Colon (tissue), 2 donors: ENCODE data around the gene SERF2.
"Not testable (repeated sequence)": the region's sequence is repeated elsewhere in the genome, so short reads cannot be mapped to it uniquely, and the experiment has no call there.

ENCODE experiments used
- FAIRE-seq: peaks from 2 replicates; lab custom pipeline; 2012; peaks lifted over from hg19 to GRCh38; lab: Jason Lieb, UNC
- donor health status: control.
- donor health status: control.

Gene SERF2

GRCh38 chr15:43830691-43831275 is 38.7 kb downstream of the SERF2 start:
- not testable (repeated sequence) for FAIRE-seq

GRCh38 chr15:43831519-43832052 is 39.5 kb downstream of the SERF2 start:
- not testable (repeated sequence) for FAIRE-seq

DNA sequence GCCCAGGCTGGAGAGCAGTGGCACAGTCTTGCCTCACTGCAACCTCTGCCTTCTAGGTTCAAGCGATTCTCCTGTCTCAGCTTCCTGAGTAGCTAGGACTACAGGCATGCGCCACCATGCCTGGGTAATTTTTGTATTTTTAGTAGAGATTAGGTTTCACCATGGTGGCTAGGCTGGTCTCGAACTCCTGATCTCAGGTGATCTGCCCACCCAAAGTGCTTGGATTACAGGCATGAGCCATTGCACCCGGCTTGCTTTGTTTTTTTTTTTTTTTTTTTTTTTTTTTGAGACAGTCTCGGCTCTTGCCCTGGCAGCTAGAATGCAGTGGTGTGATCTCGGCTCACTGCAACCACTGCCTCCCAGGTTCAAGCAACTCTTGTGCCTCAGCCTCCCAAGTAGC is 40.4 kb downstream of the SERF2 start:
- FAIRE-seq, result not testable (repeated sequence)

DNA sequence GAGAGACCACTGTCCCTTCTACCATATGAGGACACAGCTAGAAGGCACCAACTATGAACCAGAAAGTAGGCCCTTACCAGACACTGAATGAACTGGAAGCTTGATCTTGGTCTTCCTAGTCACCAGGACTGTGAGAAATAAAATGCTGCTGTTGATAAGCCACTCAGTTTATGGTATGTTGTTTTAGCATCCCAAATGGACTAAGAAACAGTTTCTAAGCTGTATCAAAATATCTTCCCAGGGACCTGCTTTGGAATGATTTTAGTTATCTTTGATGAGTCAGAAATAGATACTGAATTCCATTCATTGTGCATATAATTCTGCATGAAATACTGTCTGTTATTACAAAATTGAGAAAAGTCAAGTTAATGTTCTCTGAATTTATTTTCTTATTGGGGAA is 53.3 kb downstream of the SERF2 start:
- FAIRE-seq, result no peak
